ENCODE measurements around the gene WWOX. TPM values are rescaled to one million over a fixed set of nuclear protein-coding genes. Genes with fewer than 3 reads are reported as not detected.

The WWOX gene
- total RNA-seq, 2 donors from 2014 or later: 33.8 to 82.5 TPM

- H3K9me3 ChIP-seq: no peaks in the 10 kb centered on the region
- DNase-seq (ENCODE audit: low spot score) (no peak), ATAC-seq (ENCODE audit: insufficient number of reproducible peaks, low FRiP score, low read depth) (no peak)
- peaks cover 0 to 11% of the 10 kb centered on the region in 2 donors for H3K4me1 ChIP-seq (ENCODE audit: control insufficient read depth in 1 of 2, low read depth in 2 of 2)
- no peak for TF ChIP-seq CTCF (IDR thresholded peaks at IDR 0.05)
- no peak overlapping the region for H3K4me3 ChIP-seq
- no peak overlapping the region for H3K27ac ChIP-seq
- no peaks in the 10 kb centered on the region for H3K27me3 ChIP-seq (replicated peaks; ENCODE audit: insufficient read depth)
- no peaks in the 10 kb centered on the region for H3K36me3 ChIP-seq
Observed at GRCh38 chr16:78775161-78775561, 675.7 kb downstream of the WWOX start.

GRCh38 chr16:78778101-78779004, 678.9 kb downstream of the WWOX start:
- ATAC-seq (ENCODE audit: insufficient number of reproducible peaks, low FRiP score, low read depth) (no peak), DNase-seq (ENCODE audit: low spot score) (no peak)
- no peak for TF ChIP-seq CTCF (IDR thresholded peaks at IDR 0.05)
- no peaks in the 10 kb centered on the region for H3K9me3 ChIP-seq
- H3K27ac ChIP-seq: no peak overlapping the region
- no peaks in the 10 kb centered on the region for H3K27me3 ChIP-seq (replicated peaks; ENCODE audit: insufficient read depth)
- H3K4me1 ChIP-seq (ENCODE audit: control insufficient read depth in 1 of 2, low read depth in 2 of 2): no peaks in the 10 kb centered on the region
- H3K36me3 ChIP-seq: no peaks in the 10 kb centered on the region
- no peak overlapping the region for H3K4me3 ChIP-seq

- no peak for TF ChIP-seq CTCF (IDR thresholded peaks at IDR 0.05)
- no peak for DNase-seq (ENCODE audit: low spot score)
- Histone ChIP-seq H3K27me3 (replicated peaks; ENCODE audit: insufficient read depth) (no peaks in the 10 kb centered on the region), H3K9me3 (no peaks in the 10 kb centered on the region), H3K27ac (no peak overlapping the region), H3K36me3 (no peaks in the 10 kb centered on the region), H3K4me1 (ENCODE audit: control insufficient read depth in 1 of 2, low read depth in 2 of 2) (no peaks in the 10 kb centered on the region), H3K4me3 (no peak overlapping the region)
- no peak for ATAC-seq (ENCODE audit: insufficient number of reproducible peaks, low FRiP score, low read depth)
Observed at GRCh38 chr16:78780808-78781207, 681.4 kb downstream of the WWOX start.

GRCh38 chr16:78782572-78782971, 683.1 kb downstream of the WWOX start:
- H3K36me3 ChIP-seq: no peaks in the 10 kb centered on the region
- ATAC-seq (ENCODE audit: insufficient number of reproducible peaks, low FRiP score, low read depth) (no peak), DNase-seq (ENCODE audit: low spot score) (no peak)
- H3K4me3 ChIP-seq: no peak overlapping the region
- no peaks in the 10 kb centered on the region for H3K9me3 ChIP-seq
- H3K27ac ChIP-seq: no peak overlapping the region
- no peak for TF ChIP-seq CTCF (IDR thresholded peaks at IDR 0.05)
- no peaks in the 10 kb centered on the region for H3K27me3 ChIP-seq (replicated peaks; ENCODE audit: insufficient read depth)
- no peaks in the 10 kb centered on the region for H3K4me1 ChIP-seq (ENCODE audit: control insufficient read depth in 1 of 2, low read depth in 2 of 2)

GRCh38 chr16:78783570-78784079, 684.2 kb downstream of the WWOX start:
- no peak overlapping the region for H3K27ac ChIP-seq
- ATAC-seq (ENCODE audit: insufficient number of reproducible peaks, low FRiP score, low read depth) (no peak), DNase-seq (ENCODE audit: low spot score) (no peak)
- H3K36me3 ChIP-seq: no peaks in the 10 kb centered on the region
- no peak for TF ChIP-seq CTCF (IDR thresholded peaks at IDR 0.05)
- no peaks in the 10 kb centered on the region for H3K4me1 ChIP-seq (ENCODE audit: control insufficient read depth in 1 of 2, low read depth in 2 of 2)
- H3K4me3 ChIP-seq: no peak overlapping the region
- no peaks in the 10 kb centered on the region for H3K9me3 ChIP-seq
- H3K27me3 ChIP-seq (replicated peaks; ENCODE audit: insufficient read depth): no peaks in the 10 kb centered on the region
